GM12891 (cell line): ENCODE measurements around the gene MYL5.
"Not testable (repeated sequence)": the region's sequence is repeated elsewhere in the genome, so short reads cannot be mapped to it uniquely, and the experiment has no call there.

Source experiments
- DNase-seq: peaks from one replicate; pipeline ENCODE4 v3.0.0; 2011; ENCODE audit warnings: low spot score; ENCODE audit not compliant: insufficient read length
- FAIRE-seq: peaks from 2 replicates; lab custom pipeline; 2011; peaks lifted over from hg19 to GRCh38; lab: Jason Lieb, UNC
- PAX5 ChIP-seq: IDR thresholded peaks from 2 replicates; pipeline ENCODE4 v1.6.1; 2011; ENCODE audit warnings: low read length, moderate library complexity, mild to moderate bottlenecking; ENCODE audit not compliant: insufficient read depth, severe bottlenecking
- POLR2A ChIP-seq: IDR thresholded peaks from 2 replicates; pipeline ENCODE4 v1.6.1; 2011; ENCODE audit warnings: low read depth, low read length, control low read depth
- POLR2AphosphoS5 ChIP-seq: IDR thresholded peaks from 2 replicates; pipeline ENCODE4 v1.6.1; 2011; ENCODE audit warnings: low read depth, low read length, control low read depth
- POU2F2 ChIP-seq: IDR thresholded peaks from 2 replicates; pipeline ENCODE4 v1.6.1; 2011; ENCODE audit warnings: low read depth, mild to moderate bottlenecking, control low read depth, low read length, moderate library complexity
- SPI1 ChIP-seq: IDR thresholded peaks from 2 replicates; pipeline ENCODE4 v1.6.1; 2011; ENCODE audit warnings: low read depth, low read length, control low read depth
- TAF1 ChIP-seq: IDR thresholded peaks from 2 replicates; pipeline ENCODE4 v1.6.1; 2011; ENCODE audit warnings: low read depth, low read length, control low read depth

Gene MYL5

GRCh38 chr4:635851-636627 is 38.3 kb upstream of the MYL5 start:
- FAIRE-seq (no peak), DNase-seq (no peak)
- no peak for TF ChIP-seq SPI1
- no peak for TF ChIP-seq POU2F2
- TF ChIP-seq TAF1, result no peak
- no peak for TF ChIP-seq POLR2AphosphoS5
- TF ChIP-seq PAX5, result no peak
- TF ChIP-seq POLR2A, result no peak

- TF ChIP-seq POLR2AphosphoS5, result no peak
- no peak for TF ChIP-seq POLR2A
- no peak for TF ChIP-seq TAF1
- no peak for TF ChIP-seq SPI1
- no peak for TF ChIP-seq PAX5
- TF ChIP-seq POU2F2, result no peak
- DNase-seq (no peak), FAIRE-seq (no peak)
These were observed 37.6 kb upstream of the MYL5 start for GRCh38 chr4:636628-637159.

- TF ChIP-seq TAF1, result no peak
- no peak for TF ChIP-seq POLR2AphosphoS5
- TF ChIP-seq POLR2A, result no peak
- TF ChIP-seq SPI1, result no peak
- no peak for TF ChIP-seq PAX5
- TF ChIP-seq POU2F2, result no peak
- DNase-seq (no peak), FAIRE-seq (no peak)
These were observed 36.6 kb upstream of the MYL5 start for GRCh38 chr4:637536-638280.

DNA sequence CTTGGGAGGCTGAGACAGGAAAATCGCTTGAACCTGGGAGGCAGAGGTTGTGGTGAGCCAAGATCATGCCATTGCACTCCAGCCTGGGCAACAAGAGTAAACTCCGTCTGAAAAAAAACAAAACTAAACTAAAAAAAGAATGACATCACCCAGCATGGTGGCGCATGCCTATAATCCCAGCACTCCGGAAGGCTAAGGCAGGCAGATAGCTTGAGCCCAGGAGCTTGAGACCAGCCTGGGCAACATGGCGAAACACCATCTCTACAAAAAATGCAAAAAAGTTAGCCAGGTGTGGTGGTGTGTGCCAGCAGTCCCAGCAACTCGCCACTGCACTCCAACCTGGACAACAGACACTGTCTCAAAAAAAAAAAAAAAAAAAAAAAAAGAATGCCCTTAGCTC is 32.0 kb upstream of the MYL5 start:
- DNase-seq, FAIRE-seq: not testable (repeated sequence)

- DNase-seq, result no peak
These were observed 27.9 kb upstream of the MYL5 start for GRCh38 chr4:646460-646859.

GRCh38 chr4:647481-647880 is 26.9 kb upstream of the MYL5 start:
- TF ChIP-seq POU2F2 (no peak), TAF1 (no peak), POLR2A (no peak), PAX5 (no peak)
- FAIRE-seq (no peak), DNase-seq (no peak)

More at GRCh38 chr4:646460-646859, 27.9 kb upstream of the MYL5 start:
- no peak for TF ChIP-seq SPI1
- TF ChIP-seq POLR2AphosphoS5, result no peak
- TF ChIP-seq POLR2A, result no peak
- TF ChIP-seq POU2F2, result no peak
- no peak for TF ChIP-seq PAX5
- TF ChIP-seq TAF1, result no peak
- no peak for FAIRE-seq

DNA sequence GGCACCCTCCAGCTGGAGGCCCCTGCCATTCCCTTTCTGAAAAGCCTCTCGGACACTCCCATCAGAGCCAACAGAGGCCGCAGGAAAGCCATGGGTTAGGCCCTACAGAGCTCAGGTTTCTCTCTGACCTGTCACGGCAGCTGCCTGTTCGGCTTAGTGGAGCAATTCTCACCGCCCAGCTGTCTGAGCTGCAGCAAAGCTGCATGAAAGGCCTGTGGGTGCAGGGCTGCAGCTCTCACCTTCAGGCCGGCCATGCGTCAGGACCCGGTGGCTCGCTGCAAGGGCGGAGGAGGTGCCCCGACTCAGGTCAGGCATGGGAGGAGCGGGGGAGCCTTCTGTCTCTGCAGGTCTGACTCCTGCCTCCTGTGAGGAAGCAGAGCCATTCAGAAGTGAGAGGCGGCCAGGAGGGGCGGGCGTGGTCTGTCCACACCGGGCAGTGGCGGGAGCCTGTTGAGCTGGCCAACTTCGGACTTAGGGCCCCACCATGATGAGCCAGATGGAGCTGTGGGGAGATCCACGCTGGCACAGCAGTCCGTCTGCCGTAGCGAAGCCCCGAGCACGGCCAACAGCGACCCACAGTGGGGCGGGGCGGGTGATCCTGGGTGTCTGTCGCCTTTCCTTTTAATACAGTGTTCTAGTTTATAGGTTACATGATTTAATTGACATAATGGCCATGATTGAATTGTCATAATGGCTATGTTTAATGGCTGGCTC is 25.6 kb upstream of the MYL5 start:
- TF ChIP-seq TAF1 (no peak), POLR2A (no peak)
- DNase-seq (no peak), FAIRE-seq (no peak)

- TF ChIP-seq SPI1 (no peak), POLR2A (no peak), TAF1 (no peak), PAX5 (no peak), POLR2AphosphoS5 (no peak), POU2F2 (no peak)
- FAIRE-seq, result no peak
- no peak for DNase-seq
These were observed 25.1 kb upstream of the MYL5 start for GRCh38 chr4:649293-649625.

DNA sequence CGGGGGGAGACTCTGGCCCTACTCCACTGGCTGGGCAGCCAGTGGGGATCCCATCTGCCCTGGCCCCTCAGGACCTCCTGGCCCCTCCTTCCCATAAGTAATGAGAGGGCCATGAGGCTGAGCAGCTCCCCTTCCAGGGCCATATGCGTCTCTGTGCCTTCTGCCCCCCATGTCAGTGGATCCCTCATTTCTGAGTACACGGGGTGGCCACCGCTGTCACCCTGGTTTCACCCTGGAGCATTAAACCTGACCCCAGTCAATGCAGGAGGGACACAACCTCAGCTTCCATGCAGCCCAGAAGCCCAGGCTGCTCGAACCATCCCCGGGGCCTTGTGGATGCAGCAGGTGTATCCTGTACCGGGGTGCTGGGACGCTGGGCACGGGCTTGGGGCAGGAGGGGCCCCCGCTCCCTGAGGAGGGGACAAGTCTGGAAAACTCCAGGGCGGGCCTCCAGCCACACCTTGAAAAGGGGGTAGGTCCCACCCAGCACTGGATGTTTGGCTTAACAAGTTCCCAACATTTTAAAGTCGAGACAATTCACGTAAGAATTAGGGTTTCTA is 24.5 kb upstream of the MYL5 start:
- FAIRE-seq (no peak), DNase-seq (no peak)
- TF ChIP-seq POLR2AphosphoS5, result no peak
- TF ChIP-seq PAX5, result no peak
- no peak for TF ChIP-seq POU2F2
- TF ChIP-seq SPI1, result no peak
- TF ChIP-seq TAF1, result no peak
- TF ChIP-seq POLR2A, result no peak
